Measurements from ENCODE around the gene SLC5A10.

Gene SLC5A10

DNA sequence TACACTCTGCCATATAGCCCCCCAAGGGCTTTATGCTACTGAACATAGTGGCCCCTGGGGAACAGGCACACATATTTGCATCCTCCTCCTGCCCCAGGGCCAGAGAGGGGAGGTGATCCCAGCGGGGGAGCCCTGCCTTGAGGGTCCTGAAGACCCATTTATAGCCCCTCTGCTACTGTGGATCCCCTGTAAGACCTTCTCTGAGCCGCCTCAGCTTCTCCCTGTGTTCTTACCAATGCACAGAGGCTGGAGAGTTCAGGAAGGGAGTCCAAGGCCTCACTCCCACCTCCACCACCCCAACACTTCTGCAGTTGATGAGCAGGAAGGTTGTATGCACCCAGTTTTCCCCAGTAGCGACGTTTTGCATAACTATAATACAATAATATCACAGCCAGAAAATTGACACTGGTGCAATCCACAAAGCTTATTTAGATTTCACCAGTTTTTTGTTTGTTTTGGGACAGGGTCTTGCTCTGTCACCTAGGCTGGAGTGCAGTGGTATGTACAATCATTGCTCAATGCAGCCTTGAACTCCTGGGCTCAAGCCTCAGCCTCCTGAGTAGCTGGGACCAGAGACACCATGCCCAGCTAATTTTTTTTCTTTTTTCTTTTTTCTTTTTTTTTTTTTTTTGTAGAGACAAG is 53.9 kb downstream of the SLC5A10 start:
- no peak for DNase-seq (ENCODE audit: low read depth)
- TF ChIP-seq, protein P1, sequence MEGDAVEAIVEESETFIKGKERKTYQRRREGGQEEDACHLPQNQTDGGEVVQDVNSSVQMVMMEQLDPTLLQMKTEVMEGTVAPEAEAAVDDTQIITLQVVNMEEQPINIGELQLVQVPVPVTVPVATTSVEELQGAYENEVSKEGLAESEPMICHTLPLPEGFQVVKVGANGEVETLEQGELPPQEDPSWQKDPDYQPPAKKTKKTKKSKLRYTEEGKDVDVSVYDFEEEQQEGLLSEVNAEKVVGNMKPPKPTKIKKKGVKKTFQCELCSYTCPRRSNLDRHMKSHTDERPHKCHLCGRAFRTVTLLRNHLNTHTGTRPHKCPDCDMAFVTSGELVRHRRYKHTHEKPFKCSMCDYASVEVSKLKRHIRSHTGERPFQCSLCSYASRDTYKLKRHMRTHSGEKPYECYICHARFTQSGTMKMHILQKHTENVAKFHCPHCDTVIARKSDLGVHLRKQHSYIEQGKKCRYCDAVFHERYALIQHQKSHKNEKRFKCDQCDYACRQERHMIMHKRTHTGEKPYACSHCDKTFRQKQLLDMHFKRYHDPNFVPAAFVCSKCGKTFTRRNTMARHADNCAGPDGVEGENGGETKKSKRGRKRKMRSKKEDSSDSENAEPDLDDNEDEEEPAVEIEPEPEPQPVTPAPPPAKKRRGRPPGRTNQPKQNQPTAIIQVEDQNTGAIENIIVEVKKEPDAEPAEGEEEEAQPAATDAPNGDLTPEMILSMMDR (IDR thresholded peaks at IDR 0.05; ENCODE audit: low read depth, low read length, missing control alignments): no peak

DNA sequence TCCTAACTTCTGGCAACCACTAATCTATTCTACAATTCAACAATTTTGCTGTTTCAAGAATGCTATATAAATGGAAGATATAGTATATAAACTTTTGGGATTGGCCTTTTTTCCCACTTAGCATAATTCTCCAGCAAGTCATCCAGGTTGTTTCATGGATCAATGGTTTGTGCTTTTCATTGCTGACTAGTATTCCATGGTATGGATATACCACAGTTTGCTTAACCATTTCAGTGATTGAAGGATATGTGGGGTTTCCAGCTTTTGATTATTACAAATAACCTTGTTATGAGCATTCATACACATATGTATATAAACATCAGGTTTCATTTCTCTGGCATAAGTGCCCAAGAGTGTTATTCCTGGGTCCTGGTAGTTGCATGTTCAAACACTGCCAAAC is 54.7 kb downstream of the SLC5A10 start:
- no peak for DNase-seq (ENCODE audit: low read depth)
- TF ChIP-seq, protein P1 (IDR thresholded peaks at IDR 0.05; ENCODE audit: low read depth, low read length, missing control alignments): no peak
- H3K4me3 ChIP-seq (ENCODE audit: low read depth, low read length): no peak overlapping the region

More for the DNA sequence above, 53.9 kb downstream of the SLC5A10 start:
- H3K4me3 ChIP-seq (ENCODE audit: low read depth, low read length): no peak overlapping the region

DNA sequence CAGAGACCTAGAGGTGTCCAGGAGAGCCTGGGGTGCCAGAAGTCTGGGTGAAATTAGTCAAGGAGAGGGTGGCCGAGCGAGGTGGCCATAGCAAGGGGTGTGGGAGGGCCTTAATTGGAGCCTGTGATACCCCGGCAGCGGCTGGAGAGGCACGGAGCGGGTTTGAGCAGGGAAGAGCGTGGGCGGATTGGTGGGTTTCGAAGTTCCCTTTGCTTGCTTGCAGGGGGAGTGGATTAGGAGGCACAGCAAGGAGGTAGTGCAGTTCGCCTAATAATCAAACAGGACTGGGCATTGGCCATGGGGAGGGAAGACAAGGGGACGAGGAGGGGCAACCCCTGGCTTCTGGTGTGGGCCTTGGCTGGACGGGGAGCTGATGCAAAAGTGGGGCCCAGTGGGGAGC is 58.0 kb downstream of the SLC5A10 start:
- DNase-seq (ENCODE audit: low read depth): no peak
- no peak overlapping the region for H3K4me3 ChIP-seq (ENCODE audit: low read depth, low read length)
- TF ChIP-seq, protein P1 (IDR thresholded peaks at IDR 0.05; ENCODE audit: low read depth, low read length, missing control alignments): no peak

DNA sequence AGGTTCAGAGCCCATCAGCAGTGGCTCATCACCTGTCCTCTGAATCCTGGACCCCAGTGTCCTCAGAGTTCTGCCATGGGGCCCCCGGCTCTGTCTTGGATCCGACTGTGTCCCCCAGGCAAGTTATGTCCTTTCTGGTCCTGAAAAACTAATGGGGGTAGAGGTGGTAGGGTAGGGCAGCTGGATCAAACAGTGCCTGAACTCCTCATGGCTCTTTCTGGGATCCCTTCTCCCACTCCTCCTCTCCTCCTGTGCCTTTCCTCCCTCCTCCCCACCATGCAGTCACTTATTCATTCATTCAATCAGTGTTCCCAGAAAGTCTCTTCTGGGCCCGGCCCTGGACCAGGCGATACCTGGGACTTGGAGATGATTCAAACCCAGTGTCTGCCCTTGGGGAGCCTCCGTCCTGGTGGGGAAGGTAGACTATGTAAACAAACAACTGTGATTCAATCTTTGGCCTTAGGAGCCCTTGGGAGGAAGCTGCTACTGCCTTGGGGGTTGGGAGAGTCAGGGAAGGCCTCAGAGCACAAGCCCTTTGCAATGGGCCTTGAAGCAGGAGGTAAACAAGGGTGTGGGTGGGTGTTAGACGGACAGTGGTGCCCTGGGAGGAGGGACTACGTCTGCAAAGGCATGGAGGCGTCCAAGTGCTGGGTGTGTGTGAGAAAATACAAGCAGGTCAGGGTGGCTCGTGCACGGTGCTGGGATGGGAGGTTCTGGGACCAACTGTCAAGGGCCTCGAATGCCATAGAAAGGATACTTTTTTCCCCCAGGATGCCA is 59.0 kb downstream of the SLC5A10 start:
- DNase-seq (ENCODE audit: low read depth): no peak
- H3K4me3 ChIP-seq (ENCODE audit: low read depth, low read length): no peak overlapping the region
- TF ChIP-seq, protein P1 (IDR thresholded peaks at IDR 0.05; ENCODE audit: low read depth, low read length, missing control alignments): no peak

DNA sequence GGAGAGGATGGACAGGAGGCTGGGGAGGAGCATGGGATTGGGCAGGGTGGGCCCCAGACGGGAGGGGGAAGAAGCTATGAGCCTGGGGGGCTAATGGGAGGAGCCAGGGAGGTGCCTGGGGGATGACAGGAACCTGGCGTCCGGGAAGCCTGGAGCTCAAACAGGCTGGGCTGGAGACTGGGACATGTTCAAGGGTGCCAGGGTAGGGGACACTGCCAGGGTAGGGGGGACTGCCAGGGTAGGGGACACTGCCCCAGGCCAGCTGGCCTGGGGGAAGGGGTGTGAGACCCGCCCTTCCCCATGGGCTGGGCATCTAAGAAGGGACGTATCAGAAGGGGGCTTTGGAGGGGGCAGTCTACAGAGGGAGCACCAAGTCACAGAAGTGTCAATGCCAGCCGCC is 59.6 kb downstream of the SLC5A10 start:
- H3K4me3 ChIP-seq (ENCODE audit: low read depth, low read length): no peak overlapping the region
- DNase-seq (ENCODE audit: low read depth): no peak
- TF ChIP-seq, protein P1 (IDR thresholded peaks at IDR 0.05; ENCODE audit: low read depth, low read length, missing control alignments): no peak

DNA sequence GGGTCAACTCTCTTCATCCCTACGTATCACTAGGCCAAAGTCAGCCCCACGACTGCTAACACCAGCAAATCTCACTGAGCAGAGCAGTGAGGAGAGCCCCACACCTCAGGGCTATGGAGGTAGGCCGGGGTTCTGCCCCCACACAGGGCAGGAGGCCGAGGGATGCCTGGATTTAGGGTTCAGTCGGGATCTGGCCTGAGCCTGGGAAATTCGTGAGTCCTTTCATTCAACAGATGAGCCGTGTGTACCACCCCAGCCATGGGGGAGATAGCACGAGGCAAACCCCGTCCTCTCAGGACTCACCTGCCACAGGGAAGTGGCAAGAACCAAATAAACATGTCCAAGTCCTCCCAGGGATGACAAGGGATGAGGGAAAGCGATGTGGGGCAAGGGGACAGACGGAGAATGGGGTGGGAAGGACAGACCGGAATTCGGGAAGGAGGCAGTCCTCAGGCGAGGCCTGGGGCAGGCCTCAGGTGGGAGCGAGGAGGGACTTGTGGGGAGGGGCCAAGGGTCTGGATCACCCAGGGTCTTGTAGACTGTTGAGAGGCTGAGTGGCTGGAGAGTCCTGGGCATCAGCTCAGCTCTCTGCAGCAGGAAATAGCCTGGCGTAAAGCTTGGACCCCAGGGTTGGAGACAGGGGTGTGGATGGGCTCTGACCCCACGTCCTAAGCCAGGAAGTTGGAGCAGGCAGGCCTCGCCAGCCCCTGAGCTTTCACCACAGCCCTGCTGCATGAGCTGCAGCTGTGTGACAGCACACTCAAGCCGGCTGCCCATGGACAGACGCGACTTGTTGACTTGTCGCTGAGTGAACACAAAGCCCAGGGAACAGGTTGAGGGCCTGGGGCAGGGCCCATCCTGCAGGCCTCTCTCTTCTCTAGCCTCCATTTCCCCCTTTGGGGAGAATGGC is 60.5 kb downstream of the SLC5A10 start:
- TF ChIP-seq, protein P1 (IDR thresholded peaks at IDR 0.05; ENCODE audit: low read depth, low read length, missing control alignments): no peak

More for the DNA sequence above, 60.5 kb downstream of the SLC5A10 start:
- H3K4me3 ChIP-seq (ENCODE audit: low read depth, low read length): no peak overlapping the region
- no peak for DNase-seq (ENCODE audit: low read depth)

Data from GM12864 (cell line).